HEK293T (cell line): ENCODE data around the gene PRIMPOL.

Experiments
- ELF4 ChIP-seq: fragments of 450-650 bp; IDR thresholded peaks from 2 replicates; pipeline ENCODE4 v1.6.1; 2017; ENCODE audit warnings: antibody characterized with exemption
- FOXM1 ChIP-seq: fragments of 450-650 bp; IDR thresholded peaks from 2 replicates; pipeline ENCODE4 v1.6.1; 2017; ENCODE audit warnings: mild to moderate bottlenecking, borderline replicate concordance
- HDGF ChIP-seq: fragments of 450-650 bp; IDR thresholded peaks from 2 replicates; pipeline ENCODE4 v1.6.1; 2017; ENCODE audit warnings: antibody characterized with exemption, borderline replicate concordance
- SP1 ChIP-seq: fragments of 450-650 bp; IDR thresholded peaks from 2 replicates; pipeline ENCODE4 v1.6.1; 2017
- SUZ12 ChIP-seq: fragments of 450-650 bp; IDR thresholded peaks from 2 replicates; pipeline ENCODE4 v1.6.1; 2016; ENCODE audit warnings: mild to moderate bottlenecking

- no peak for TF ChIP-seq HDGF
- no peak for TF ChIP-seq SUZ12
- no peak for TF ChIP-seq ELF4
- no peak for TF ChIP-seq FOXM1
- TF ChIP-seq SP1: no peak
Measured at GRCh38 chr4:184743650-184744049, 94.1 kb downstream of the PRIMPOL start.
